Immature natural killer cell (primary cell): ENCODE data around the gene HLCS. TPM values are rescaled to one million over a fixed set of nuclear protein-coding genes. Genes with fewer than 3 reads are reported as not detected.
A peak's percentile ranks its signal among the peaks of the same experiment; 100 is the strongest.

Experiments
- DNase-seq, 3 donors: peaks; one replicate each; pipeline ENCODE4 v3.0.0; 2022; ENCODE audit warnings: mixed read lengths in 1 of 3
- H3K27ac Mint-ChIP-seq, 6 donors: one replicate each; pipeline ENCODE4 v1.8.0; 2020; ENCODE audit warnings: mixed read lengths in 6 of 6, mild to moderate bottlenecking in 5 of 6, inconsistent platforms in 4 of 6, moderate library complexity in 3 of 6
- H3K27me3 Mint-ChIP-seq, 3 donors: one replicate each; pipeline ENCODE4 v1.8.0; 2020 to 2021; ENCODE audit warnings: low read depth in 3 of 3, mild to moderate bottlenecking in 3 of 3, mixed read lengths in 3 of 3, moderate library complexity in 3 of 3, inconsistent platforms in 1 of 3
- H3K36me3 Mint-ChIP-seq, 3 donors: one replicate each; pipeline ENCODE4 v1.8.0; 2020; ENCODE audit warnings: mixed read lengths in 3 of 3, inconsistent platforms in 2 of 3, mild to moderate bottlenecking in 2 of 3
- H3K4me1 Mint-ChIP-seq, 2 donors: one replicate each; pipeline ENCODE4 v1.8.0; 2020; ENCODE audit warnings: inconsistent platforms in 2 of 2, mild to moderate bottlenecking in 2 of 2, mixed read lengths in 2 of 2, moderate library complexity in 1 of 2
- H3K4me3 Mint-ChIP-seq, 5 donors: one replicate each; pipeline ENCODE4 v1.8.0; 2020; ENCODE audit warnings: mild to moderate bottlenecking in 5 of 5, mixed read lengths in 5 of 5, inconsistent platforms in 3 of 5, moderate library complexity in 3 of 5
- H3K9me3 Mint-ChIP-seq, 6 donors: one replicate each; pipeline ENCODE4 v1.8.0; 2020; ENCODE audit warnings: mild to moderate bottlenecking in 6 of 6, mixed read lengths in 6 of 6, inconsistent platforms in 4 of 6, moderate library complexity in 3 of 6
- polyA plus RNA-seq, 3 donors: library from polyadenylated mRNA; unstranded; fragments of 300-500 nt; fragmentation: Illumina TruSeq; gene quantifications; one replicate each; pipeline ENCODE4 v1.2.3, GENCODE V29; 2021

Gene HLCS
- polyA plus RNA-seq, 3 donors from 2014 or later: 12.6 to 15.7 (median 15.5) TPM

- H3K27me3 Mint-ChIP-seq: peaks cover 12 to 19% (median 13%) of the 10 kb centered on the region in 3 donors
- no peak overlapping the region for H3K27ac Mint-ChIP-seq
Measured at GRCh38 chr21:36744190-36744559, 222.3 kb downstream of the HLCS start.

DNA sequence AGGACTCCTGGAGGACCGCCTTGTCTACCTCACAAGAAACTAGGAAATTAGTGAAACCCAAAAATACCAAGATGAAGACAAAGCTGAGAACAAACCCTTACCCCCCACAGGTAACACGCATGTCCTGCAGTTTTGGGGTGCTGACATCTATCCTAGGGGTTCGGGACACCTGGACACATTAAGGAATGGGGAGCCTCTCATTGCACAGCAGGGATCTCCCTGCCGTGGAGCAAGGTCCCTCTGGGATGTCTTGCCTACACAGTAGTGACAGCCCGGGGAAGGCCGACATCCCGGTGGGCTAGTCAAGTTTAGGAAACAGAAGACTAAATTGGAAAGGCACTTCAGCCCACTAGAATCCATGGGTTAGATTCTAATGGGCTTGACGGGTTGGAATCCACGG, 223.0 kb downstream of the HLCS start:
- peaks cover 0 to 7% (median 1%) of the 10 kb centered on the region in 3 donors for H3K36me3 Mint-ChIP-seq
- no peak for DNase-seq
- H3K27ac Mint-ChIP-seq: no peak overlapping the region
- H3K4me1 Mint-ChIP-seq: peaks cover 12 to 14% of the 10 kb centered on the region in 2 donors
- no peaks in the 10 kb centered on the region for H3K9me3 Mint-ChIP-seq
- H3K4me3 Mint-ChIP-seq: no peak overlapping the region
- peaks cover 8 to 16% (median 12%) of the 10 kb centered on the region in 3 donors for H3K27me3 Mint-ChIP-seq

More at GRCh38 chr21:36744190-36744559, 222.3 kb downstream of the HLCS start:
- no peak for DNase-seq
- peaks cover 17 to 19% of the 10 kb centered on the region in 2 donors for H3K4me1 Mint-ChIP-seq
- H3K4me3 Mint-ChIP-seq: no peak overlapping the region
- H3K36me3 Mint-ChIP-seq: peaks cover 1 to 7% (median 6%) of the 10 kb centered on the region in 3 donors
- H3K9me3 Mint-ChIP-seq: no peaks in the 10 kb centered on the region

- Mint-ChIP-seq H3K27me3 (peaks cover 6 to 13% (median 12%) of the 10 kb centered on the region in 3 donors), H3K27ac (no peak overlapping the region), H3K9me3 (peaks cover 0 to 1% (median 0%) of the 10 kb centered on the region in 6 donors), H3K4me3 (no peak overlapping the region), H3K4me1 (peaks cover 9 to 11% of the 10 kb centered on the region in 2 donors), H3K36me3 (peaks cover 0 to 7% (median 0%) of the 10 kb centered on the region in 3 donors)
- DNase-seq: no peak
Measured at GRCh38 chr21:36743008-36743407, 223.5 kb downstream of the HLCS start.

DNA sequence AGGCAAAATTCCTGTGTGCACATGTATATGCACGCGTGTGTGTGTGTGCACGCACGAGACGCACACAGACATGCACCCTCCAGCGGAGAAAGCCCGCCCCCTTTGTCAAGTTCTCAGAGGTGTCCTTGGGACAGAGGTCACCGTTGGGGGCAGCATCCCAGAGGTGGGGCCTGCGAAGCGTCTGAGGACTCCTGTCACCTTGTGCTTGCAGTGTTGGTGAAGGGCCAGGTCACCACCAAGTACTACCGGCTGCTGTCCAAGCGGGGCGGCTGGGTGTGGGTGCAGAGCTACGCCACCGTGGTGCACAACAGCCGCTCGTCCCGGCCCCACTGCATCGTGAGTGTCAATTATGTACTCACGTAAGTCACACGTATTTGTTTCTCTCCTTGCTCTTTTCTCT, 225.0 kb downstream of the HLCS start:
- Mint-ChIP-seq H3K27ac (no peak overlapping the region), H3K9me3 (peaks cover 0 to 2% (median 0%) of the 10 kb centered on the region in 6 donors), H3K4me3 (no peak overlapping the region), H3K27me3 (peaks cover 4 to 8% (median 6%) of the 10 kb centered on the region in 3 donors), H3K36me3 (peaks cover 0 to 2% (median 0%) of the 10 kb centered on the region in 3 donors), H3K4me1 (peaks cover 1 to 3% of the 10 kb centered on the region in 2 donors)
- no peak for DNase-seq

DNA sequence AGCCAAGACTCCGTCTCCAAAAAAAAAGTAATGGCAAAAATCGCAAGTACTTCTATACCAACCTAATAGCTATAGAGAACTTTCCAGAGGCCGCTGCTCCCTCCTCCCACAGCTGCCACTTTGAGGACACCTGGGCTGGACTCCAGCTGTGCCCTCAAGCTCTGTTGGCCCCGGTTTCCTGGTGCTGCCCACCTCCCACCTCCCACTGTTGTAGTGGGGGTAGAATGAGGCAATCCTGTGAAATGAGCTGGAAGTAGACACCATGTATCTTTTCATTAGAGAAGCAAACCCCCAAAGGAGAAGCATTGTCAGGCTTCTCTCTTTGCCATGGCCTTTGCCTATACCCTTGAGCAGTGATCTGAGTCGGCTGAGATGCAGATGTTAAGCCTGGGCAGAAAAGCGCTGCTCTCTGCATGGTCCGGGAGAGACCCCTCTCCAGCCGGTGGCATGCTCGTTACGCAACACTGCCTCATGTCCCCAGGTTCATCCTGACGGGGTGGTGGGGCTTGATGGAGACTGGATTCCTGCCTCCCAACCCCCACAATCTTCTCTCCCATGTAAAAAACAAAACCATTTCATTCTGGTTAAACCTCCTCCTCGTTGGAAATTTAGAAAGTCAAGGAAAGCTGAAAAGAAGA, 227.9 kb downstream of the HLCS start:
- no peak overlapping the region for H3K4me3 Mint-ChIP-seq
- H3K27ac Mint-ChIP-seq: peak overlapping the region in 1 of 6 donors; percentile 10
- peaks cover 2 to 8% (median 4%) of the 10 kb centered on the region in 3 donors for H3K27me3 Mint-ChIP-seq
- no peaks in the 10 kb centered on the region for H3K4me1 Mint-ChIP-seq
- H3K36me3 Mint-ChIP-seq: no peaks in the 10 kb centered on the region
- no peak for DNase-seq
- peaks cover 0 to 2% (median 0%) of the 10 kb centered on the region in 6 donors for H3K9me3 Mint-ChIP-seq

DNA sequence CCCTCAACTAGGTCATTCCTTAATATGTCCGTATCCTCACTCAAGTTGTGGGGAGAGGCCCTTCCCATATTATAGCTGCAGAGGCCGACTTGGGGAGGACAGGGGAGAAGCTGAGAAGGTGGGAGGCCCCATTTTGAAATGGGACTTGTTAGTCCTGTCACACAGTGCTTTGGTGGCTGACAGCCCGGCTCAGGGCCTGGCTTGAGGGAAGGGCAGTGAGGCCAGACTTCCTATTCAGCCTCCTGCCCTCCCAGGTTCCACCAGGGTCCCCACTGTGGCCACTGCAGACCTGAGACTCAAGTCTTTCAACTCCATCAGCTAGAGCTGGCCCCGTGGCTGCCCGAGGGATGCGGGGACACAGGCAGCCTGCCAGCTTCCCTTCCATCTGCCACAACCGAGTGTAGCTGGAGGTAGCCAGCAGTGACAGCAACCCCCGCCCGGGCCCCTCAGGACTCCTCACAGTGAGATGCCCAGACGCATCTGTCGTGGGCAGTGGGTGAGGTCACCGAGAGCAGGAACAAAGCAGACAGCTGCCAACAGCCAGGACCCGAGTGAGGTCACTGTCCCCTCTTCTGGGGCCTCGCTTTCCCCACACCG, 230.6 kb downstream of the HLCS start:
- no peak overlapping the region for H3K27ac Mint-ChIP-seq

GRCh38 chr21:36735201-36735515, 231.3 kb downstream of the HLCS start:
- H3K4me1 Mint-ChIP-seq: no peaks in the 10 kb centered on the region
- peaks cover 6 to 13% (median 10%) of the 10 kb centered on the region in 3 donors for H3K27me3 Mint-ChIP-seq
- no peak overlapping the region for H3K27ac Mint-ChIP-seq
- H3K4me3 Mint-ChIP-seq: no peak overlapping the region
- no peaks in the 10 kb centered on the region for H3K36me3 Mint-ChIP-seq
- DNase-seq: no peak
- H3K9me3 Mint-ChIP-seq: peaks cover 0 to 2% (median 0%) of the 10 kb centered on the region in 6 donors

More for the DNA sequence above, 230.6 kb downstream of the HLCS start:
- no peak for DNase-seq
- Mint-ChIP-seq H3K4me3 (no peak overlapping the region), H3K27me3 (peaks cover 5 to 12% (median 10%) of the 10 kb centered on the region in 3 donors), H3K4me1 (no peaks in the 10 kb centered on the region), H3K36me3 (no peaks in the 10 kb centered on the region), H3K9me3 (peaks cover 0 to 2% (median 0%) of the 10 kb centered on the region in 6 donors)

DNA sequence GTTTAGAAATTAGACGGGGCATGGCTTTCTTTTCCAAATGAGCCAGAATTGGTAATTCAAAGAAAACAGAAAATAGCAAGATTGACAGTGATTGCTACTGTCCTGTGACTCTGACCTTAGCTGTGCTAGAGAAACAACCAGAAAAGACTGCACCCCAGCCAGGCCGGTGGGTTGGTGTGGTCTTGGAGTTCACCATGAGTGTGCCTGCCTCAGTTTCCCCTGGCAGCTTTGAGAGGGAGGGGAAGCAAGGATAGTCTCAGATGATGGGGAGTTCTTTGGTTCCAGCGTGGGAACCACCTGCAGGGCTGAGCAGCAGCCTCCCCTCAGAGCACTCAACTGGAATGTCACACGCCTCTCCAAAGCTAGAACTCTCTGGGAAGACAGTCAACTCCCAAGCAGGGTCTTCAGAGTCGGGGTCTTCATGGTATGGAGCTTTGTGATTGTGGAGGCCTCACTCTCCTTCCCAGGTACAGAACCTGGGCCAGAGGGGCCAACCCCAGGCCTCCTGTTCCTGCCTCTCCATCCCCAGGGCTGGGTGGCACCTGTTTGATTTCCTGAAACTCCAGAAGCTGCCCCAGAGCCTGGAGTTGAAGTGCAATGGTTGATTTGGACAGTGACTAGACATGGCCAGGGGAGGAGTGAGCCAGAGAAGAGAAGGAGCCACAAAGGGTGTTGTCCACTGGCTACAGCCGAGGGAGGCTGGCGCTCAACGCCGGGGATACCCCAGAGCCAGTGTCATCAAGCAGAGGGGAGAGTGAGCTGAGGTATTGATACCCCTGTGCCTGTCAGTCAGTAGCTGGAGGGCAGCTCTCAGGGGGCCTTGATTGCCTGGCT, 231.9 kb downstream of the HLCS start:
- Mint-ChIP-seq H3K27me3 (peaks cover 6 to 14% (median 10%) of the 10 kb centered on the region in 3 donors), H3K4me3 (no peak overlapping the region), H3K4me1 (no peaks in the 10 kb centered on the region), H3K9me3 (peaks cover 0 to 2% (median 0%) of the 10 kb centered on the region in 6 donors), H3K27ac (no peak overlapping the region), H3K36me3 (no peaks in the 10 kb centered on the region)
- no peak for DNase-seq

- Mint-ChIP-seq H3K27ac (no peak overlapping the region), H3K36me3 (no peaks in the 10 kb centered on the region), H3K4me1 (no peaks in the 10 kb centered on the region), H3K4me3 (no peak overlapping the region), H3K9me3 (peaks cover 0 to 2% (median 0%) of the 10 kb centered on the region in 6 donors), H3K27me3 (peaks cover 6 to 14% (median 6%) of the 10 kb centered on the region in 3 donors)
- no peak for DNase-seq
Measured at GRCh38 chr21:36733857-36734256, 232.6 kb downstream of the HLCS start.

- Mint-ChIP-seq H3K27ac (no peak overlapping the region), H3K27me3 (peaks cover 4 to 13% (median 6%) of the 10 kb centered on the region in 3 donors), H3K4me3 (no peak overlapping the region)
Measured at GRCh38 chr21:36732761-36733160, 233.7 kb downstream of the HLCS start.

GRCh38 chr21:36732217-36732616, 234.3 kb downstream of the HLCS start:
- no peaks in the 10 kb centered on the region for H3K4me1 Mint-ChIP-seq
- no peak overlapping the region for H3K27ac Mint-ChIP-seq
- no peaks in the 10 kb centered on the region for H3K36me3 Mint-ChIP-seq
- DNase-seq: no peak
- H3K9me3 Mint-ChIP-seq: no peaks in the 10 kb centered on the region
- peaks cover 5 to 13% (median 10%) of the 10 kb centered on the region in 3 donors for H3K27me3 Mint-ChIP-seq
- H3K4me3 Mint-ChIP-seq: no peak overlapping the region

More at GRCh38 chr21:36732761-36733160, 233.7 kb downstream of the HLCS start:
- DNase-seq: no peak
- Mint-ChIP-seq H3K4me1 (no peaks in the 10 kb centered on the region), H3K36me3 (no peaks in the 10 kb centered on the region), H3K9me3 (no peaks in the 10 kb centered on the region)

DNA sequence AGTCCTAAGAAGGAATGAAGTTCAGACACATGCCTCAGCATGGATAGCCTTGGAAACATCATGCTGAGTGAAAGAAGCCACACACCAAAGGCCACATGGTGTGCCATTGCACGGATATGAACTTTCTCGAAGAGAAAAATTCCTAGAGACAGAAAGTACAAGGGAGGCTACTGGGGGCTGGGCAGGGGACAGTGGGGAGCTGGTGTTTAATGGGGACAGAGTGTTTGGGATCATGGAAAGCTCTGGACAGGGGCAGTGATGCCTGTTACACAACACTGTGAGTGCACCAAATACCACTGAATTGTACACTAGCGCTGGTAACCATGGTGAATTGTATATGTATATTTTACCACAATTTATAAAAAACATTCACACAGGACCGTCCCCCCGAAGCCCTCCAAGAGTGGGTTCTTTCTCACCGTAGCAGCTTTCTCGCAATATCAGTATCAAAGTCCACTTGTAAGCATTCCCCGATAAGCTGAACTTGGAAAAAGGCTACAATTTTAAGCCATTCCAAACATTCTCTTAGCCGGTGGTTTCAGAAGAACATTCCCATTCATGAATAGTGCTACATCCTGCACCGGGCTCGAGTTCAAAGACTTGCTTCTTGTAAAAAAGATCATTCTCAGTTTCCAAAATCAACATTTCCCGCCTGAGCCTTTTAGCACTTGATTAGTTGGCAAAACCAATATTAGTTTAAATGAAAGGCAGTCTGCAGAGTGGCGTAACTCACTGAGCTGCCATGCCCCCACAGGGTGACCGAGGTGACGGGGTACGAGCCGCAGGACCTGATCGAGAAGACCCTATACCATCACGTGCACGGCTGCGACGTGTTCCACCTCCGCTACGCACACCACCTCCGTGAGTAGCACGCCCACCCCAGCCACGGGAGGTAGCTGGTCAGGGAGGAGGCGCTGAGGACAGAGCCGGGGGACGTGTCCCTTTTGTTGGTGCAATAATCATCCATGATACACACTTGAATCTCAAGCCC, 235.9 kb downstream of the HLCS start:
- Mint-ChIP-seq H3K36me3 (no peaks in the 10 kb centered on the region), H3K4me1 (no peaks in the 10 kb centered on the region), H3K27ac (no peak overlapping the region), H3K4me3 (no peak overlapping the region), H3K27me3 (peaks cover 5 to 11% (median 8%) of the 10 kb centered on the region in 3 donors), H3K9me3 (no peaks in the 10 kb centered on the region)
- no peak for DNase-seq
